Testis (tissue), 2 donors: ENCODE measurements around the gene TSHZ1.

Experiments used
- POLR2A ChIP-seq: fragments of 450-650 bp; IDR thresholded peaks from one replicate; pipeline ENCODE4 v1.6.1; 2017; ENCODE audit warnings: antibody characterized with exemption, mild to moderate bottlenecking, moderate library complexity
- TF ChIP-seq, protein P1 (sequence below), 3 experiments: fragments of 450-650 bp in 2 of 3; fragments of 200-600 bp in 1 of 3; sonication (generic) in 1 of 3; IDR thresholded peaks; one replicate each; pipeline ENCODE4 v1.5.1; 2016 to 2019; ENCODE audit warnings: antibody characterized with exemption in 3 of 3, mild to moderate bottlenecking in 2 of 3, moderate library complexity in 1 of 3

DNA sequence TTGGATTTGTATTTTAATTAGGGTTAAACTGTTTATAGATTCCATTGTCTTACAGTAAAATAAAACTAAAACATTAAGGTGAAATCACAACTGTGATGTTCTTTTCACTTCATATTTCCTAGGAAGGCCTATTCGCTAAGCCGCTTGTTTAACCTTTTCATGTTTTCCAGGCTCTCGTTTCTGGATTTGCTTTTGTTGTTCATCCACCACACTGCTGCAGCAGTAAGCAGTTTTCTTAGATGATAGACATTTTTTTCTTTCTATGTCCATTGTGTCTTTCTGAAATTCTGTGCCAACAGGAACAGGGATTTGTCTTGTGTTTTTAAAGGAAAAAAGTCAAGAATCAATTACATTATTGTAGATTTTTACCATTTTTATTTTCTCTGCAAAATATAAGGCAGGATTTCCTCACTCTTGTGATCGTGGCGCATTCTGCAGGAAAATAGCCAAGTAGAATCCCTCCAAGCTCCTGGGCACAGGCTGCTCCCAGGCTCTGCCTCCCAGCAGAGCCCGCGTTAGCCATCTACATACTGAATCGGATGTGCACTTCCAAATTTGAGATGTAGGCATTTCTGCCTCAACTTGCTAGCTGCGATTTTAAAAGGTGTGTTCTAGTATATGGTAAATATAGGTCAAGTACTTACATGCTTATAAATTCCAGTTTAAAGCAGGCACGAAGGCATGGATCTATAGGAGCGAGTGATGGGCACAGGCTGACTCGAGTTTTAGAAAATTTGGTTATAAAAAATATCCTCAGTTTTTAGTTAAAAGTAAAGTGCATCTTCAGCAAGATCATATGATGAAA, 10.2 kb downstream of the TSHZ1 start:
- TF ChIP-seq, protein P1, sequence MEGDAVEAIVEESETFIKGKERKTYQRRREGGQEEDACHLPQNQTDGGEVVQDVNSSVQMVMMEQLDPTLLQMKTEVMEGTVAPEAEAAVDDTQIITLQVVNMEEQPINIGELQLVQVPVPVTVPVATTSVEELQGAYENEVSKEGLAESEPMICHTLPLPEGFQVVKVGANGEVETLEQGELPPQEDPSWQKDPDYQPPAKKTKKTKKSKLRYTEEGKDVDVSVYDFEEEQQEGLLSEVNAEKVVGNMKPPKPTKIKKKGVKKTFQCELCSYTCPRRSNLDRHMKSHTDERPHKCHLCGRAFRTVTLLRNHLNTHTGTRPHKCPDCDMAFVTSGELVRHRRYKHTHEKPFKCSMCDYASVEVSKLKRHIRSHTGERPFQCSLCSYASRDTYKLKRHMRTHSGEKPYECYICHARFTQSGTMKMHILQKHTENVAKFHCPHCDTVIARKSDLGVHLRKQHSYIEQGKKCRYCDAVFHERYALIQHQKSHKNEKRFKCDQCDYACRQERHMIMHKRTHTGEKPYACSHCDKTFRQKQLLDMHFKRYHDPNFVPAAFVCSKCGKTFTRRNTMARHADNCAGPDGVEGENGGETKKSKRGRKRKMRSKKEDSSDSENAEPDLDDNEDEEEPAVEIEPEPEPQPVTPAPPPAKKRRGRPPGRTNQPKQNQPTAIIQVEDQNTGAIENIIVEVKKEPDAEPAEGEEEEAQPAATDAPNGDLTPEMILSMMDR (IDR thresholded peaks at IDR 0.05): no peak
- no peak for TF ChIP-seq POLR2A
